Measurements from ENCODE around the gene GINS1. TPM values are rescaled to one million over a fixed set of nuclear protein-coding genes. Genes with fewer than 3 reads are reported as not detected.

GINS1 gene
- total and polyA plus RNA-seq, 4 donors, result 0.17 to 11.4 (median 0.48) TPM

DNA sequence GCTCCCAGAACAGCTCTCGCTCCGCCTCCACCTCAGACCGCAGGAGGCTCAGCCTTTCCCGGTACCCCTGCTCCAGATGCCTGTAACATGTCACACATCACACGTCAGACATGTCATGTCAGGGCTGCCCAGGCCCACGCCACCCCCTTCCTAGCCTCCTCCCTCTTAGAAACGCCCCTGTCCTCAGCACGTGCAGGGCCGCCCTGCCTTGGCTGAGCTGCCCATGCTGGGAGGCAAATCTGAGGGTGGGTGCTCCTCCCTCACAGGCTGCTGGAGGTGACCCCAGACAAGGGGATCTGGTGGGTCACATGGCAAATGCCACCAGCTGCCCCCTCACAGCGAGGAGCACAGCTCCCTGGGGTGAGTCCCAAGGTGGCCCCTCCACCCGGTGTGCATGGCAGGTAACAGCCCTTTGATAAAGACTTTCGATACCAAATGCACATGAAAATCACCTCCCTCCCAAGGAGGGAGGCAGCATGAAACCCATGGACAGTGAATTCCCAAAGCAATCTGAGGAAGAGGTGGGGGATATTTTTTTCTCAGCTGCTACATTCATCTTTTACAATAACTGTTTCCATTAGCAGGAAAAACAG, 84.1 kb downstream of the GINS1 start:
- Histone ChIP-seq H3K4me3 (ENCODE audit: low read depth in 1 of 3, low read length in 3 of 3) (no peak overlapping the region), H3K9ac (ENCODE audit: low read depth in 1 of 2, low read length in 2 of 2) (no peak overlapping the region), H3K9me3 (ENCODE audit: control insufficient read depth in 4 of 4, low read length in 3 of 4) (no peaks in the 10 kb centered on the region), H3K27me3 (ENCODE audit: control insufficient read depth in 4 of 4, insufficient read depth in 4 of 4, low read length in 3 of 4) (no peaks in the 10 kb centered on the region), H3K4me1 (ENCODE audit: control insufficient read depth in 4 of 4, insufficient read depth in 4 of 4, low read length in 3 of 4) (peaks cover 0 to 4% (median 0%) of the 10 kb centered on the region in 4 donors), H3K27ac (ENCODE audit: low read depth in 1 of 2, low read length in 2 of 2) (no peak overlapping the region), H3K36me3 (ENCODE audit: control insufficient read depth in 4 of 4, insufficient read depth in 3 of 4, low read depth in 1 of 4, low read length in 3 of 4) (peaks cover 0 to 33% (median 3%) of the 10 kb centered on the region in 4 donors)
- WGBS, result 93% methylated on average over 12 of the region's 12 CpGs
- TF ChIP-seq EGR1 (IDR thresholded peaks at IDR 0.05; ENCODE audit: low read depth in 2 of 2), result no peak
- TF ChIP-seq FOXA2 (IDR thresholded peaks at IDR 0.05), result no peak
- DNase-seq (ENCODE audit: low spot score), result no peak

GRCh38 chr20:25493137-25493536, 85.7 kb downstream of the GINS1 start:
- no peak for TF ChIP-seq FOXA2 (IDR thresholded peaks at IDR 0.05)
- no peak for TF ChIP-seq FOXA1 (IDR thresholded peaks at IDR 0.05)
- no peak for TF ChIP-seq GABPA (IDR thresholded peaks at IDR 0.05 in 1 of 2, conservative IDR thresholded peaks at IDR 0.05 in 1 of 2)
- no peak for TF ChIP-seq TAF1 (conservative IDR thresholded peaks at IDR 0.05)
- TF ChIP-seq EGR1 (IDR thresholded peaks at IDR 0.05; ENCODE audit: low read depth in 2 of 2), result no peak
- no peak for TF ChIP-seq HNF4G (IDR thresholded peaks at IDR 0.05)
- TF ChIP-seq YY1 (IDR thresholded peaks at IDR 0.05), result no peak
- no peak for TF ChIP-seq MAX (IDR thresholded peaks at IDR 0.05)
- TF ChIP-seq ZBTB33 (IDR thresholded peaks at IDR 0.05), result no peak
- H3K36me3 ChIP-seq (ENCODE audit: control insufficient read depth in 4 of 4, insufficient read depth in 3 of 4, low read depth in 1 of 4, low read length in 3 of 4), result peaks cover 0 to 30% (median 2%) of the 10 kb centered on the region in 4 donors
- no peak overlapping the region for H3K4me3 ChIP-seq (ENCODE audit: low read depth in 1 of 3, low read length in 3 of 3)
- H3K27ac ChIP-seq (ENCODE audit: low read depth in 1 of 2, low read length in 2 of 2), result no peak overlapping the region
- H3K9ac ChIP-seq (ENCODE audit: low read depth in 1 of 2, low read length in 2 of 2), result no peak overlapping the region
- H3K4me1 ChIP-seq (ENCODE audit: control insufficient read depth in 4 of 4, insufficient read depth in 4 of 4, low read length in 3 of 4), result peaks cover 0 to 10% (median 4%) of the 10 kb centered on the region in 4 donors
- H3K9me3 ChIP-seq (ENCODE audit: control insufficient read depth in 4 of 4, low read length in 3 of 4), result no peaks in the 10 kb centered on the region
- 95% methylated on average over 10 of the region's 10 CpGs for WGBS
- no peaks in the 10 kb centered on the region for H3K27me3 ChIP-seq (ENCODE audit: control insufficient read depth in 4 of 4, insufficient read depth in 4 of 4, low read length in 3 of 4)
- no peak for DNase-seq (ENCODE audit: low spot score)

- H3K36me3 ChIP-seq (ENCODE audit: control insufficient read depth in 4 of 4, insufficient read depth in 3 of 4, low read depth in 1 of 4, low read length in 3 of 4), result peaks cover 0 to 23% (median under 1%) of the 10 kb centered on the region in 4 donors
- H3K4me3 ChIP-seq (ENCODE audit: low read depth in 1 of 3, low read length in 3 of 3), result no peak overlapping the region
- H3K9me3 ChIP-seq (ENCODE audit: control insufficient read depth in 4 of 4, low read length in 3 of 4), result no peaks in the 10 kb centered on the region
- H3K27ac ChIP-seq (ENCODE audit: low read depth in 1 of 2, low read length in 2 of 2), result no peak overlapping the region
- DNase-seq (ENCODE audit: low spot score), result no peak
- no peaks in the 10 kb centered on the region for H3K27me3 ChIP-seq (ENCODE audit: control insufficient read depth in 4 of 4, insufficient read depth in 4 of 4, low read length in 3 of 4)
- WGBS, result 95% methylated on average over 10 of the region's 10 CpGs
- H3K4me1 ChIP-seq (ENCODE audit: control insufficient read depth in 4 of 4, insufficient read depth in 4 of 4, low read length in 3 of 4), result peaks cover 0 to 10% (median 4%) of the 10 kb centered on the region in 4 donors
- H3K9ac ChIP-seq (ENCODE audit: low read depth in 1 of 2, low read length in 2 of 2), result no peak overlapping the region
- TF ChIP-seq FOXA1 (IDR thresholded peaks at IDR 0.05), result no peak
- no peak for TF ChIP-seq HNF4A (conservative IDR thresholded peaks at IDR 0.05)
- TF ChIP-seq NR2F2 (IDR thresholded peaks at IDR 0.05), result no peak
- no peak for TF ChIP-seq GABPA (IDR thresholded peaks at IDR 0.05 in 1 of 2, conservative IDR thresholded peaks at IDR 0.05 in 1 of 2)
- no peak for TF ChIP-seq FOXA2 (IDR thresholded peaks at IDR 0.05)
- no peak for TF ChIP-seq REST (IDR thresholded peaks at IDR 0.05)
- TF ChIP-seq RXRA (IDR thresholded peaks at IDR 0.05), result no peak
- no peak for TF ChIP-seq YY1 (IDR thresholded peaks at IDR 0.05)
- TF ChIP-seq, protein P1, sequence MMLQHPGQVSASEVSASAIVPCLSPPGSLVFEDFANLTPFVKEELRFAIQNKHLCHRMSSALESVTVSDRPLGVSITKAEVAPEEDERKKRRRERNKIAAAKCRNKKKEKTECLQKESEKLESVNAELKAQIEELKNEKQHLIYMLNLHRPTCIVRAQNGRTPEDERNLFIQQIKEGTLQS (IDR thresholded peaks at IDR 0.05), result no peak
- no peak for TF ChIP-seq TAF1 (conservative IDR thresholded peaks at IDR 0.05)
- TF ChIP-seq RAD21 (IDR thresholded peaks at IDR 0.05), result no peak
- TF ChIP-seq EGR1 (IDR thresholded peaks at IDR 0.05; ENCODE audit: low read depth in 2 of 2), result no peak
- no peak for TF ChIP-seq HNF4G (IDR thresholded peaks at IDR 0.05)
- no peak for TF ChIP-seq SP1 (IDR thresholded peaks at IDR 0.05)
- no peak for TF ChIP-seq MAX (IDR thresholded peaks at IDR 0.05)
- no peak for TF ChIP-seq ZBTB33 (IDR thresholded peaks at IDR 0.05)
These were observed 86.5 kb downstream of the GINS1 start for GRCh38 chr20:25493748-25494505.
